ENCODE results near the gene TNNT3. TPM values are rescaled to one million over a fixed set of nuclear protein-coding genes. Genes with fewer than 3 reads are reported as not detected.

TNNT3 gene
- total and polyA plus RNA-seq, 11 donors, result 17.1 to 84.5 (median 46.4) TPM

DNA sequence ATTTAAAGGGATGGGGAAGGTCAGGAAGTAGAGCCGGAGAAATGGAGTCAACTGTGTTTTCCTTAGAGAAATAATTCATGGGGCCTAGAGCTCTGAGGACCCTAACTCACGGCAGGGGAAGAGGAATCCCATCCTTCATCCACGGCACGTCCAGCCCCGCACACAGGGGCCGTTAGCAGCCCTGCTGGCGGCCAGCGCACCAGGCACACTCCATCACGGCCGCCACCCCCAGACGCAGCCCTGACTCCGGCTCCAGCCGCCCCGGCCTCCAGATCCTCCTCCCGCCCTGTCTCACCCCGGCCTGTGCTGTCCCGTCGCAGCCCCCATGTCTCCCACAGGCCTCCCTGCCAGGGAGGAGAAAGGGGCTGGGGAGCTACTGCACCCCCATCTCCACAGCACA is 38.9 kb downstream of the TNNT3 start:
- Histone ChIP-seq H3K4me3 (no peak overlapping the region), H3K4me1 (no peaks in the 10 kb centered on the region), H3K27me3 (no peaks in the 10 kb centered on the region), H3K27ac (no peak overlapping the region), H3K9me3 (no peaks in the 10 kb centered on the region), H3K36me3 (no peaks in the 10 kb centered on the region)
- ATAC-seq, result no peak
- no peak for DNase-seq
- TF ChIP-seq POLR2A (IDR thresholded peaks at IDR 0.05), result no peak
- TF ChIP-seq, protein P1, sequence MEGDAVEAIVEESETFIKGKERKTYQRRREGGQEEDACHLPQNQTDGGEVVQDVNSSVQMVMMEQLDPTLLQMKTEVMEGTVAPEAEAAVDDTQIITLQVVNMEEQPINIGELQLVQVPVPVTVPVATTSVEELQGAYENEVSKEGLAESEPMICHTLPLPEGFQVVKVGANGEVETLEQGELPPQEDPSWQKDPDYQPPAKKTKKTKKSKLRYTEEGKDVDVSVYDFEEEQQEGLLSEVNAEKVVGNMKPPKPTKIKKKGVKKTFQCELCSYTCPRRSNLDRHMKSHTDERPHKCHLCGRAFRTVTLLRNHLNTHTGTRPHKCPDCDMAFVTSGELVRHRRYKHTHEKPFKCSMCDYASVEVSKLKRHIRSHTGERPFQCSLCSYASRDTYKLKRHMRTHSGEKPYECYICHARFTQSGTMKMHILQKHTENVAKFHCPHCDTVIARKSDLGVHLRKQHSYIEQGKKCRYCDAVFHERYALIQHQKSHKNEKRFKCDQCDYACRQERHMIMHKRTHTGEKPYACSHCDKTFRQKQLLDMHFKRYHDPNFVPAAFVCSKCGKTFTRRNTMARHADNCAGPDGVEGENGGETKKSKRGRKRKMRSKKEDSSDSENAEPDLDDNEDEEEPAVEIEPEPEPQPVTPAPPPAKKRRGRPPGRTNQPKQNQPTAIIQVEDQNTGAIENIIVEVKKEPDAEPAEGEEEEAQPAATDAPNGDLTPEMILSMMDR (IDR thresholded peaks at IDR 0.05), result no peak
- WGBS, 4 donors, result no CpG with 5 or more reads among the region's 18 CpGs
- intact Hi-C loops (cut with DNase I), result no loop called here

DNA sequence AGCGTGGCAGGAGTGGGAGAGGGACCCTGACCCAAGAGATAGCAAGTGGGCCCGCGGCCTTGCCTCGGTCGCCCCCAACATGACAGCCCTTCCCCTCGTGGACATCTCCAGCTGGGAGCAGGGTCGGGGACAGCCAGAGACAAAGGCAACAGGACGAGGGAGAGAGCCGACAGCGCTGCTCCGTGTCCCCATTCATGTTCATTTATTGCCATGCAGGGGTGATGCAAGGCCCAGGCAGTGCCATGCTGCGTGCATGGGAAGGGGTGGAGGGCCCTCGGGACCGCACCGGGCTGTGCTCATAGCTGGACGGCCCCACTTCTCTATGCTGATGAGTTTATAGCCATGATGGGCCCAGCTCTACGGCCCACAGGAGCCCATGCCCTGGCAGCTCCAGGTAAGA is 40.3 kb downstream of the TNNT3 start:
- peak in 2 of 5 donors; percentile 4 to 15 for DNase-seq

DNA sequence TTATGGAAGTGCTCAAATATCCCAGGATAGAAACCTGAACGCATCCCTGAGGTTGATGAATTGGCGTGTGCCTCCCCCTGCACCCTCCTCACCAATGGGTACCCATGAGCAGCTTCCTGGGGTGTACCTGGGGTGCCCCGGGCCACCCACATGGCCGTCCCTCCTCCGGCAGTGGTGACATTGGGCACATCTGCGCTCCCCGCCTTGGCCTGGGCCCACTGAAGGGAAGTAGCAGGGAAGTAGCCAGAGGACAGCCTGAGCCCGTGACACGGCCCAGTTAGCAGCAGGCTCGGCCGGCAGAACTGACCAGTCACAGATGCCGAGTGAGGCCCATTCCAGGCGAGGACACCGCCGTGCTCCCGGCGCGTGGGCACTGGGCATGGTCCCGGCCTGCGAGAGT is 44.4 kb downstream of the TNNT3 start:
- WGBS, 4 donors, result 92 to 98% methylated on average over 6 of the region's 20 CpGs; no CpG with 5 or more reads in 2 of the 4 donors
- no peaks in the 10 kb centered on the region for H3K4me1 ChIP-seq
- no peak overlapping the region for H3K27ac ChIP-seq
- intact Hi-C loops (cut with DNase I), result no loop called here
- DNase-seq (peak in 2 of 5 donors; percentile 4 to 7), ATAC-seq (no peak)
- H3K27me3 ChIP-seq, result no peaks in the 10 kb centered on the region
- no peaks in the 10 kb centered on the region for H3K9me3 ChIP-seq
- no peaks in the 10 kb centered on the region for H3K36me3 ChIP-seq
- no peak for TF ChIP-seq POLR2A (IDR thresholded peaks at IDR 0.05)
- TF ChIP-seq, protein P1 (IDR thresholded peaks at IDR 0.05), result no peak
- H3K4me3 ChIP-seq, result no peak overlapping the region

More for the DNA sequence above, 40.3 kb downstream of the TNNT3 start:
- H3K4me1 ChIP-seq, result no peaks in the 10 kb centered on the region
- H3K36me3 ChIP-seq, result no peaks in the 10 kb centered on the region
- no peaks in the 10 kb centered on the region for H3K9me3 ChIP-seq
- no peak for ATAC-seq
- TF ChIP-seq, protein P1 (IDR thresholded peaks at IDR 0.05), result no peak
- TF ChIP-seq POLR2A (IDR thresholded peaks at IDR 0.05), result no peak
- H3K27me3 ChIP-seq, result no peaks in the 10 kb centered on the region
- no peak overlapping the region for H3K27ac ChIP-seq
- intact Hi-C loops (cut with DNase I), result no loop called here
- WGBS, 4 donors, result 92% methylated on average over 6 of the region's 17 CpGs; no CpG with 5 or more reads in 2 of the 4 donors
- H3K4me3 ChIP-seq, result no peak overlapping the region

DNA sequence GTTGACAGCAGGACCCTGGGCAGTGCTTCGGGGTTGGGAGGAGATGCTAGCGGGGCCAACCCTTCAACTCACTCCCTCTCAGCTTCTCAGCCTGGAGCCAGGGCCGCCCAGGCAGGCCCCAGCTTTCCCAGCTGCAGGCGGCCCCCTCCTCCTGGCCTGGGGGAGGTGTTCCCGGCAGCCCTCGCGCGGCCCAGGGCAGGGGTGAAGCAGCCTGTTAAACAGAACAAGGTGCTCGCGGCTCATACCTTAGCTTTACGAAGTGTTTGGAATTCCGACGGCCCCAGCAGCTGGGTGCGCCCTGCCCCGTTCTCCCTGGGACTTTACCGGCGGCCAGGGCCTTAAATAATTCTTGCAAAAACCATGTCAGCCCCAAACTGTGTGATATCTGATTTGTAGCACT is 44.8 kb downstream of the TNNT3 start:
- WGBS, 4 donors, result no CpG with 5 or more reads among the region's 17 CpGs
- DNase-seq (no peak), ATAC-seq (no peak)
- no peak for TF ChIP-seq POLR2A (IDR thresholded peaks at IDR 0.05)
- TF ChIP-seq, protein P1 (IDR thresholded peaks at IDR 0.05), result no peak
- intact Hi-C loops (cut with DNase I), result no loop called here
- H3K27ac ChIP-seq, result no peak overlapping the region
- H3K4me3 ChIP-seq, result no peak overlapping the region
- no peaks in the 10 kb centered on the region for H3K9me3 ChIP-seq
- H3K36me3 ChIP-seq, result no peaks in the 10 kb centered on the region
- no peaks in the 10 kb centered on the region for H3K27me3 ChIP-seq
- no peaks in the 10 kb centered on the region for H3K4me1 ChIP-seq

Measured in heart left ventricle (tissue), 16 donors.